Inflammatory macrophage treated with lipopolysaccharide for 1 hour (primary cell): ENCODE measurements around the gene CTH.
A peak's percentile ranks its signal among the peaks of the same experiment; 100 is the strongest.
"Not testable (repeated sequence)": the region's sequence is repeated elsewhere in the genome, so short reads cannot be mapped to it uniquely, and the experiment has no call there.

Source experiments
- DNase-seq, 2 donors: peaks; one replicate each; pipeline ENCODE4 v3.0.0-alpha.2; 2020 to 2022

Gene CTH

DNA sequence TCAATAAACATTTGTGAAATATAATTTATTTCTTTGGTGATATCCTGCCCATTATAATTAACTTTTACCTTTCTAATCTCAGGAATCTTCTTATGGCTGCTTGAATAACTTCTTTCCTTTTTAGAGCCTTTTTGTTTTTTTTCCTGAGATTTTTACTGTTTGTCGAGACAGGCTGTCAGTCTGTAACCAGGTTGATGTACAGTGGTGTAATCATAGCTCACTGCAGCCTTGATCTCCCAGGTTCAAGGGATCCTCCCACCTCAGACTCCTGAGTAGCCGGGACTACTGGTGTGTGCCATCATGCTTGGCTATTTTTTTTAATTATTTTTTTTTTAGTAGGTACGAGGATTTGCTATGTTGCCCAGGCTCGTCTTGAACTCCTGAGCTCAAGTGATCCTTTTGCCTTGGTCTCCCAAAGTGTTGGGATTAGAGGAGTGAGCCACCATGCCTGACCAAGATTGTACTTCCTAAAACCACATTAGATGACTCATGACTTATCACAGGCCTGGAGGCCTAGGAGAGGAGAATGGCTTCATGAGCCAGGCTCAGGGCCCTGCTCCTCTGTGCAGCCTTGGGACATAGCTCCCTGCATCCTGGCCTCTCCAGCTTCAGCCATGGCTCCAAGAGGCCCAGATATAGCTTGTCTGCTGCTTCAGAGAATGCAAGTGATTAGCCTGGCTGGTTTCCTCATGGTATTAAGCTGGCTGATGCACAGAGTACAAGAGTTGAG lies 48.6 kb downstream of the CTH start:
- no peak for DNase-seq

DNA sequence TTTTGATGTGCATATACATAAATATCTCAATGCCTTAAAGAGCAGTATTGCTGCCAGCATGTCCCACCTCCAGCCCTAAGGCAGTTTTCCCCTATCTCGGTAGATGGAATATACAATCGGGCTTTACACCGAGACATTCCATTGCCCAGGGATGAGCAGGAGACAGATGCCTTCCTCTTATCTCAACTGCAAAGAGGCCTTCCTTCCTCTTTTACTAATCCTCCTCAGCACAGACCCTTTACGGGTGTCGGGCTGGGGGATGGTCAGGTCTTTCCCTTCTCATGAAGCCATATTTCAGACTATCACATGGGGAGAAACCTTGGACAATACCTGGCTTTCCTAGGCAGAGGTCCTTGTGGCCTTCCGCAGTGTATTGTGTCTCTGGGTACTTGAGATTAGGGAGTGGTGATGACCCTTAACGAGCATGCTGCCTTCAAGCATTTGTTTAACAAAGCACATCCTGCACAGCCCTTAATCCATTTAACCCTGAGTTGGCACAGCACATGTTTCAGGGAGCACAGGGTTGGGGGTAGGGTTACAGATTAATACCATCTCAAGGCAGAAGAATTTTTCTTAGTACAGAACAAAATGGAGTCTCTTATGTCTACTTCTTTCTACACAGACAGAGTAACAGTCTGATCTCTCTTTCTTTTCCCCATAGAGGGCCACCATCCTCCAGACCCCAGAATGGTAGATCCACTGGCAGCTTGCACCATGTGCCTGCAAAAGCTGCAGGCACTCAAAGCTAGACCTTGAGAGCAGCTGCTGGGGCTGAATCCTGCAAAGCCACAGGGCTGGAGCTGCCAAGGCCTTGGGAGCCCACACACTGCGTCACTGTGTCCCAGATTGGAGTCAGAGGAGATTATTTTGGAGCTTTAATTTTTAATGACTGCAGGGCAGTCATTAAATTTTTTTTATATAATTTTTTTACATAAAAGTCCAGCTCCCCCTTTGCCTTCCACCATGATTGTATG lies 50.0 kb downstream of the CTH start:
- not testable (repeated sequence) for DNase-seq

DNA sequence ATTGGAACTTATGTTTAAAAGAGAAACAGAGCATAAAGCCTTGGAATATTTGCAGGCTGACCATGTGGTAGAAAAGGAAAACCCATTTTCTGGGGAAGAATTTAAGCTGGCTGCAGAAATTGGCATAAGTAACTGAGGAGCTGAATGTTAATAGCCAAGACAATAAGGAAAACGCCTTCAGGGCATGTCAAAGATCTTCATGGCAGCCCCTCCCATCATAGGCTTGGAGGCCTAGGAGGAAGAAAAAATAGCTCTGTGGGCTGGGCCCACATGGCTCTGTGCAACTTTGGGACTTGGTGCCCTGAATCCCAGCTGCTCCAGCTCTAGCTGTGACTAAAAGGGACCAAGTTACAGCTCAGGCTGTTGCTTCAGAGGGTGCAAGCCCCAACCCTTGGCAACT lies 51.5 kb downstream of the CTH start:
- no peak for DNase-seq

DNA sequence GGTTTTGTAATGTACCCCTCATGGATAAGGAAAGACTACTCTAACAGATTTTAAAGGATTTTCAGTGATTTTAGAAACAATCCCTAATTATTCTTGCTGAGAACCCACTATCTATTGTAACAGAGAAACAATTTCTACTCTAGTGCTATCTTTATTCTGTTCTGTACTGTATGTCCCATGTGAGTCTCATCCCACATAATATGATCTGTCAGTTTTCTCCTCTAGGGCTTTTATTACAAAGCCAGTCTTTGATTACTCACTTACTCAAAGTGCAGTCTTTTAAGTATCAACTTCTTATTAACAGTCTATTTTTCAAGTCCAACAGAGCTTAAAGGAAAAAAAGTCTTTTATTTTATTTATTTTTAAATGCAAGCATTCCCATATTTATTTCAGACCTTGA lies 54.8 kb downstream of the CTH start:
- no peak for DNase-seq

DNA sequence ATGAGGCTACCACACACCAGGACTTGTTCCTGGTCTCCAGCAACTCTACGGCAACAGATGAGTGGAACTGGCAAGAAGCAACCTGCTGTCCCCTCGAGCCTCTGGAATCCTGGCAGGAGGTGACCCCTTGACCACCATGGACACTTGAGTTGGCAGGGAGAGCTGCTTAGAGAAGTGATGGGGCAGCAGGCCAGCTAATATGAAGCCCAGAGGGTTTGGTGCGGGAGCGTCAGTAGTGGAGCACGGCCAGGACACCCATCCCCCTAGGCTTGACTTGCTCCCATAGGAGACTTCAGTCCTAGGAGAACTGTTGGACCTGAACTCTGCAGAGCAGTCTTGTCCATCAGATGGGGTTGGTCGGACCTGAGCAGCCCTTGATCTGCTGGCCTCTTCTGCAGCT lies 56.5 kb downstream of the CTH start:
- DNase-seq: no peak

DNA sequence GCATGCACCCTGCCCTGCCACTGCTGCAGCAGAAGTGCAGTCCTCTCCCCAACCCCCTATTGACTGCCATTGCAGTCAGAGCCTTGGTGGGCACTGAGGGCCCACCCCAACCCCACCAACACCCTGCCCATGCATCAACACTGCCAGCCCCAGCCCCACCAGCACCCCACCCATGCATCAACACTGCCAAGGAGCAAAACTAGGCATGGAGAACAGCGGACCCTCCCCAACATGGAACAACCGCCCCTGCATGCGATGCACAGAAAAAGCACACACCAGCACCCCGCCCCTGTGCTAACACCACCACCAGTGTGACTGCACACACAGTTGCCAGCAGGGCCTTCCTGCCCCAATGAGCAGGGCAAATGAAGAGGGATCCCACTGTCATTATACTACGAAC lies 57.1 kb downstream of the CTH start:
- DNase-seq: no peak

DNA sequence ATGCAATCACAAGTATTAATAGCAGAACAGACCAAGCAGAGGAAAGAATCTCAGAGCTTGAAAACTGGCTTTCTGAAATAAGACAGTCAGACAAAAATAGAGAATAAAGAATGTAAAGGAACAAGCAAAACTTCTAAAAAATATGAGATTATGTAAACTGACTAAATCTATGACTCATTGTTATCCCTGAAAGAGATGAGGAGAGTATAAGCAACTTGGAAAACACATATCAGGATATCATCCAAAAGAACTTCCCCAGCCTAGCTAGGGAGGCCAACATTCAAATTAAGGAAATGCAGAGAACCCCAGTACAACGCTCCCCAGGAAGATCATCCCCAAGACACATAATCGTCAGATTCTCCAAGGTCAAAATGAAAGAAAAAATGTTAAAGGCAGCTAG lies 58.1 kb downstream of the CTH start:
- DNase-seq: not testable (repeated sequence)

DNA sequence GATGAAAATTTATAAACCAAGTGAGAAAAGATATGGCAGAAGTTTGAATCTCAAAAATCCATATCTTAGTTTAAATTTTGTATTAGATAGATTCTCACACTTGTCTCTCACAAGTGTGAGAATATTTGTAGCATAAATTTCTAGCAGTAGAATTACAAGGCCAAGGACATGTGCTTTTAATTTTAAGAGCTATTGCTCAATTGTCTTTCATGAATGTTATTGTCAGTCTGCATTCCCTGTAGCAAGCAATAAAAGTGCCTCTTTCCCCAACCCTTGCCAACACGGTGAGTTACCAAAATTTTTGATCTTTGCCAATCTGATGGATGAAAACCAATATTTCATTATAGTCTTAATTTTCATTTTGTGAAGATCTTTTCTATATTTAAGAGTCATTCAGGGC lies 64.0 kb downstream of the CTH start:
- DNase-seq: no peak

DNA sequence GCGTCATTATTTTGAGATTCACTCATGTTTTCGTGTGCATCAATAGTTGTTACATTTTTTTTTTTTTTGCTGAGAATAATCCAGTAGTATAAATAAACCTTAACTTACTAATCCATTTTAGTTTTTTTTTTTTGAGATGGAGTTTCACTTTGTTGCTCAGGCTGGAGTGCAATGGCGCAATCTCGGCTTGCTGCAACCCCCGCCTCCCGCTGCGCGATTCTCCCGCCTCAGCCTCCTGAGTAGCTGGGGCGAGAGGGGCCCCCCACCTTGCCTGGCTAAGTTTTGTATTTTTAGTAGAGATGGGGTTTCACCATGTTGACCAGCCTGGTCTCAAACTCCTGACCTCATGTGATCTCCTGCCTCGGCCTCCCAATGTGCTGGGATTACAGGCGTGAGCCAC lies 66.0 kb downstream of the CTH start:
- DNase-seq: no peak

DNA sequence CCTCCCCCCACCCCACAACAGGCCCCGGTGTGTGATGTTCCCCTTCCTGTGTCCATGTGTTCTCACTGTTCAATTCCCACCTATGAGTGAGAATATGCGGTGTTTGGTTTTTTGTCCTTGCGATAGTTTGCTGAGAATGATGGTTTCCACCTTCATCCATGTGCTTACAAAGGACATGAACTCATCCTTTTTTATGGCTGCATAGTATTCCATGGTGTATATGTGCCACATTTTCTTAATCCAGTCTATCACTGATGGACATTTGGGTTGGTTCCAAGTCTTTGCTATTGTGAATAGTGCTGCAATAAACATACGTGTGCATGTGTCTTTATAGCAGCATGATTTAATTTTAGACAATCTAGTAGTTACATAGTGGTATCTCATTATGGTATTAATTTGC lies 66.8 kb downstream of the CTH start:
- DNase-seq: not testable (repeated sequence)

DNA sequence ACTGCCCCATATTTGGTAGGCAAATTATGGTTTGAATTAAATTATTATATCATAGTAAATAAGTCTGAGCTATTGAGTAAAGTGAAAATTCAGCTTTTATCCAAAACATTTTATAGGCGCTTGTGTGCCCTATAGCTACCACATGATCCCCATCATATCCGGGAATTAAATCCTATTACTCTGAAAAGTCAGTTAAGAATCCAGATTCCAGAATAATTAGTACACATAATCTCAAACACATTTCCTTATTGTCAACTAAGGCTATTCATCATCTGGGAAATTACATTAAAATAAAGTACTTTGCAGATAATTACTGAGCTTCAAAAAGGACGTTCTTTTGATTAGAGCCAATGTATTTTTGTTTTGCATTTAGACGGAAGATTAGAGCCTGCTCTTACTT lies 72.3 kb downstream of the CTH start:
- DNase-seq: no peak

DNA sequence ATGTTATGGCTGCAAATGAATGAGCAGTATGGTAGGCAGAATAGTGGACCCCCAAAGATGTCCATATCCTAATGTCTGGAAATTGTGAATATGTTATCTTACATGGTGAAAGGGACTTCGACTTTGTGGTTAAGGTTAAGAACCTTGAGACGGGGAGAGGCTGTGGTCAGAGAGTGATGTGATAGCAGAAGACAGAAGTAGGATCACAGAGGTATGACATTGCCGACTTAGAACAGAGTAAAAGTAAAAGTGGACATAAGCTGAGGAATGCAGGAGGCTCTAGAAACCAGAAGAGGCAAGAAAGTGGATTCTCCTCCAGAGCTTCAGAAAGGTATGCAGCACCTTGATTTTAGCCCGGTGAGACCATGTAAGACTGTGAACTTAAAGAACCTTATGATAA lies 74.6 kb downstream of the CTH start:
- DNase-seq: no peak

DNA sequence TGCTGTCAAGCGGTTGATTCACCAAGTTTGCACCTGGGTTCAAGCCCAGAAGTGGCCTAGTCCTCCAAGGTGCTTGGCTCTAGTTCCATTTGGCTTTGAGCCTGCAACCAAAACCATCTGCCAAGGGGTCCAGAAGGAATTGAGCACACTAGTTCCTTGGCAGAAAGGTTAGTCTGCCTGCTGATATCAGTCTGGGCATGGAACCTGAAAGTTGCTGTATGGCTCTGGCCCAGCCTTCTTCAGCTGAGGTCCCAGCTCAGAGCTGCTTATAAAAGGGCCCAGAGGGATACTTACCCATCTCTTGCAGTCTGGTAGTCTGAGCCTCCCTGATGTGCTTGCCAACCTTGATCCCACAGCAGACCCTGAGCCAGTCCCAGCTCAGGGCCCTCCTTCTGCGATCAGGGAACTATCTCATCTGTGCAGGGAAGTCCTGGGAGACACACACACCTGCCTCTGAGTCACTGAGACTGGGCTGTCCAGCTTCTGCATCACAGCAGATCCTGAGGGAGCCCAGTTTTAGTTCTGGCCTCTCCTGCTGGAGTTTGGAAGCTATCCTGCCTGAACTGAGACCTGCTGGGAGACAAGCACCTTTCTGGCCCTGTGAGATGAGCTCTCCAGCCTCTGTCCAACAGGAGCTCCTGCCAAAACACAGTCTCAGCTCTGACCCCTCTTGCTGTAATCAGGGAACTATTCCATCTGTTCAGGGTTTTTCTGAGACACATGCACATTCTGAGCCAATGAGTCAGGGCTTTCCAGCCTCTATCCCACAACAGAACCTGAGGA lies 75.8 kb downstream of the CTH start:
- no peak for DNase-seq

DNA sequence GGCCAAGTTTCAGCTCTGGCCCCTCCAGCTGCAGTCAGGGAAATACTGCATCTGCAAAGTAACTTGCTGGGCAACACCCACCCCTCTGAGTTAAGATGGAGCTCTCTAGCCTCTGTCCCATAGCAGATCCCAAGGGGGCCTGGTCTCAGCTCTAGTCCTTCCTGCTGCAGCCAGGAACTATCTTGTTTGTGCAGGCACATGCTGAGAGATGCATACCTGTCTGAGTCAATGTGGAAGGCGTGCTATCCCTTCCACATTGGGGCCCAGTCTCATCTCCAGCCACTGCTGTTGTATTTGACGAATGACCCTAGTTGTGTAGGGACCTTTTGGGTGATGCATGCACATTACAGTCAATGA lies 76.4 kb downstream of the CTH start:
- DNase-seq: no peak

DNA sequence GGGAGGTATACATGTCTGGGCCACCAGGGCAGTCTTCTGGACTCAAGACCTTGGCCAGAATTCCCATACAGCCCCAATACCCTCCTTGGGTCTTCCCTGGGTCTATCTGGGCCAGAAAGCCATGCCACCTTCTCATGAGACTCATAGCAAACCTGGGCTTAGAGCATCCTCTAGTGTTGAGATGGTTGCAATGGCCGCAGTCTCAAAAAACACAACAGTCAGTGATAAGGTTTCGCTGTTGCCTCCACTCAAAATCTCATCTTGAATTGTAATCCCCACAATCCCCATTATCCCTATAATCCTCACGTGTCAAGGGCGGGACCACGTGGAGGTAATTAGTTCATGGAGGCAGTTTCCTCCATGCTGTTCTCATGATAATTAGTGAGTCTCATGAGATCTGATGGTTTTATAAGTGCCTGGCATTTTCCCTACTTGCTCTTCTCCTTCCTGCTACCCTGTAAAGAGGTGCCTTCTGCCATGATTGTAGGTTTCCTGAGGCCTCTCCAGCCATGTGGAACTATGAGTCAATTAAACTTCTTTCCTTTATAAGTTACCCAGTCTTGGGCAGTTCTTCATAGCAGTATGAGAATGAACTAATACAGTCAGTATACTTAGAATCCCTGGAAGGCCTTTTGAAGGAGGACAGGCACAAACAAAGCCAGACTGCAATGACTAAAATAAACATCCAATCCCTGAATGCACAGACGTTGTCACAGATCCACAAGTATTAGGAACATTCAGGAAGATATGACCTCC lies 77.0 kb downstream of the CTH start:
- DNase-seq: peak in 1 of 2 donors; percentile 20
